ENCODE results near the gene EEF1A2.

The EEF1A2 gene

DNA sequence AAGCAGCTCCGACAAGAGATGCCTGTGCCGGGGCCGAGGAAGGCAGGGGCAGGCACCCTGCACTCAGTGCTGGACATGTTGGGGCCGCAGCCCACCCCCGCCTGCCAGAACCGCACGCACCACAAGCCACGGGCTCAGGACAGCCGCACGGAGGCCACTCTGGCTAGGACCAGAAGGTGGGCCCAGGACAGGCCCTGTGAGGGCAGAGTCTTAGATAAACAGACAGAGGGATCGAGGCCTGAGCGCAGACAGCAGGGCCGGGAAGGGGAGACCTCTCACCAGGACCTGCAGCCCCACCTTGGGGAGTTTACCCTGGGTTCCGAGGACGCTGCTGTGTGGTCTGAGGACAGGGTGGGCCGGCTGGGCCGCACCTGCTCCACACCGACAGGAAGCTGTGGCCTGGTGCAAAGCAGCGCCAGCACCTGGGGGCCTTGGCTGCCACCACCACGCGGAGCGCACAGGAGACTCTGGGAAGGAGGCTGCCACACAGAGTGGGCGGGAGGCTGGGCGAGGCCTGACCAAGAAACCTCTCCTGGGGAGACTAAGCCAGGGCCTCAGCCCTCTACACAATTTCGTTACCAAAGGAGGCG lies 58.4 kb downstream of the EEF1A2 start:
- H3K9ac ChIP-seq (ENCODE audit: low read length), result no peak overlapping the region
- H3K4me2 ChIP-seq (ENCODE audit: low read length), result no peak overlapping the region
- H3K27me3 ChIP-seq (ENCODE audit: low read depth, low read length), result no peaks in the 10 kb centered on the region
- no peaks in the 10 kb centered on the region for H3K79me2 ChIP-seq (ENCODE audit: low read length)
- no peaks in the 10 kb centered on the region for H3K9me3 ChIP-seq (ENCODE audit: insufficient read depth, low read length)
- H3K4me3 ChIP-seq (ENCODE audit: low read length), result no peak overlapping the region
- TF ChIP-seq, protein P1, sequence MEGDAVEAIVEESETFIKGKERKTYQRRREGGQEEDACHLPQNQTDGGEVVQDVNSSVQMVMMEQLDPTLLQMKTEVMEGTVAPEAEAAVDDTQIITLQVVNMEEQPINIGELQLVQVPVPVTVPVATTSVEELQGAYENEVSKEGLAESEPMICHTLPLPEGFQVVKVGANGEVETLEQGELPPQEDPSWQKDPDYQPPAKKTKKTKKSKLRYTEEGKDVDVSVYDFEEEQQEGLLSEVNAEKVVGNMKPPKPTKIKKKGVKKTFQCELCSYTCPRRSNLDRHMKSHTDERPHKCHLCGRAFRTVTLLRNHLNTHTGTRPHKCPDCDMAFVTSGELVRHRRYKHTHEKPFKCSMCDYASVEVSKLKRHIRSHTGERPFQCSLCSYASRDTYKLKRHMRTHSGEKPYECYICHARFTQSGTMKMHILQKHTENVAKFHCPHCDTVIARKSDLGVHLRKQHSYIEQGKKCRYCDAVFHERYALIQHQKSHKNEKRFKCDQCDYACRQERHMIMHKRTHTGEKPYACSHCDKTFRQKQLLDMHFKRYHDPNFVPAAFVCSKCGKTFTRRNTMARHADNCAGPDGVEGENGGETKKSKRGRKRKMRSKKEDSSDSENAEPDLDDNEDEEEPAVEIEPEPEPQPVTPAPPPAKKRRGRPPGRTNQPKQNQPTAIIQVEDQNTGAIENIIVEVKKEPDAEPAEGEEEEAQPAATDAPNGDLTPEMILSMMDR (IDR thresholded peaks at IDR 0.05; ENCODE audit: low read depth, low read length), result no peak
- no peaks in the 10 kb centered on the region for H3K36me3 ChIP-seq (replicated peaks; ENCODE audit: low read depth, low read length)
- H3K4me1 ChIP-seq (ENCODE audit: low read length), result no peaks in the 10 kb centered on the region
- H2AFZ ChIP-seq (ENCODE audit: low read depth, low read length), result no peak overlapping the region
- no peaks in the 10 kb centered on the region for H4K20me1 ChIP-seq (ENCODE audit: insufficient read depth, low read length)
- H3K27ac ChIP-seq (ENCODE audit: low read length), result no peak overlapping the region

DNA sequence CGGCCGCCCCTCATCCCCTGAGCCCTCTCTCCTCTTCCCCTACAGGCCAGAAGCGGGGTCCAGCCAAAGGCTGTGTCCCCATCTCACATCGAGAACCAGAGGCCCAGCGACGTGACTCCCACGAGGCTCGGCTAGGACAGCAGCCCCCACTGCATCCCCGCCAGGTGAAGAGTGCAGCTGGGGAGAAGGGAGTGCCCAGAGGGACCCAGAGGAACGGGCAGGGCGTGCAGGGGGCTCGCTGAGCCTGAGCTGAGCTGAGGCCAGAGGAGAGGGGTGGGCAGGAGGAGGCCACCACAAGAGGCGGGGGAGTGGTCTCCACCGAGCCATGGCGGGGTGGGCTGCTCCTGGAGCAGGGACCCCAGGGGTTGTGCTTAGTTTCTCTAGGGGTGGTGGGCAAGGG lies 59.0 kb downstream of the EEF1A2 start:
- Histone ChIP-seq H3K4me2 (ENCODE audit: low read length) (no peak overlapping the region), H3K36me3 (replicated peaks; ENCODE audit: low read depth, low read length) (no peaks in the 10 kb centered on the region), H3K9me3 (ENCODE audit: insufficient read depth, low read length) (no peaks in the 10 kb centered on the region), H3K27ac (ENCODE audit: low read length) (no peak overlapping the region), H2AFZ (ENCODE audit: low read depth, low read length) (no peak overlapping the region), H3K27me3 (ENCODE audit: low read depth, low read length) (no peaks in the 10 kb centered on the region), H3K4me1 (ENCODE audit: low read length) (no peaks in the 10 kb centered on the region), H3K4me3 (ENCODE audit: low read length) (no peak overlapping the region), H3K9ac (ENCODE audit: low read length) (no peak overlapping the region), H4K20me1 (ENCODE audit: insufficient read depth, low read length) (no peaks in the 10 kb centered on the region), H3K79me2 (ENCODE audit: low read length) (no peaks in the 10 kb centered on the region)
- TF ChIP-seq, protein P1 (IDR thresholded peaks at IDR 0.05; ENCODE audit: low read depth, low read length), result no peak
- no peak for TF ChIP-seq EZH2phosphoT487 (IDR thresholded peaks at IDR 0.05; ENCODE audit: low read depth)

DNA sequence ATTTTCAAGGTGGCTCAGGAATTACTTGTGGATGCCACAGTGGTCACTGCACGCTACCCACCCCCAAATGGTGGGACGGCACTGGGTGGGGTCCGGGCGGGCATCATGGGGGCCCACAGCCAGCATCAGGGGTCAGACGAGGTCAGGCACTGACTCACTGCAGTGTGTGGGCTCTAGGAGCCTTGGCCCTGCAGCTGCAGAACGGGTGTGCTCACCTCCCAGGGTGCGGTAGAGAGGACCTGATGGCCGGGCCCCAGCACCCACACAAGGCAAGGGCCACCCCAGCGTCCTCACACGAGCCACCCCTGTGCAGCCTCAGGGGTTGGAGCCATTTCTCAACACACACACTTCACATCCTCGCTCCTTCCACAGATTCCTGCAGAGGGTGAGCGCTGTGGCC lies 60.8 kb downstream of the EEF1A2 start:
- no peaks in the 10 kb centered on the region for H3K36me3 ChIP-seq (replicated peaks; ENCODE audit: low read depth, low read length)
- H3K4me2 ChIP-seq (ENCODE audit: low read length), result no peak overlapping the region
- H2AFZ ChIP-seq (ENCODE audit: low read depth, low read length), result no peak overlapping the region
- no peaks in the 10 kb centered on the region for H3K9me3 ChIP-seq (ENCODE audit: insufficient read depth, low read length)
- no peak overlapping the region for H3K27ac ChIP-seq (ENCODE audit: low read length)
- H3K4me1 ChIP-seq (ENCODE audit: low read length), result no peaks in the 10 kb centered on the region
- H3K9ac ChIP-seq (ENCODE audit: low read length), result no peak overlapping the region
- H3K27me3 ChIP-seq (ENCODE audit: low read depth, low read length), result no peaks in the 10 kb centered on the region
- no peaks in the 10 kb centered on the region for H3K79me2 ChIP-seq (ENCODE audit: low read length)
- no peak overlapping the region for H3K4me3 ChIP-seq (ENCODE audit: low read length)
- TF ChIP-seq EZH2phosphoT487 (IDR thresholded peaks at IDR 0.05; ENCODE audit: low read depth), result no peak
- TF ChIP-seq, protein P1 (IDR thresholded peaks at IDR 0.05; ENCODE audit: low read depth, low read length), result no peak
- no peaks in the 10 kb centered on the region for H4K20me1 ChIP-seq (ENCODE audit: insufficient read depth, low read length)
